GM23338 (cell line): ENCODE measurements around the gene PRAMEF1.

Experiments used
- CREB1 ChIP-seq: fragments of 250-450 bp; sonication (Bioruptor Pico); IDR thresholded peaks from 2 replicates; pipeline ENCODE4 v1.5.0; 2020; ENCODE audit warnings: low read depth, mild to moderate bottlenecking, moderate library complexity
- EZH2 ChIP-seq: fragments of 200-600 bp; sonication (generic); IDR thresholded peaks from one replicate; pipeline ENCODE4 v1.8.0; 2017; ENCODE audit warnings: antibody characterized with exemption, mild to moderate bottlenecking, low read depth; ENCODE audit not compliant: unreplicated experiment
- EZH2phosphoT487 ChIP-seq: fragments of 200-600 bp; sonication (generic); IDR thresholded peaks from one replicate; pipeline ENCODE4 v1.8.1; 2018; ENCODE audit warnings: antibody characterized with exemption; ENCODE audit not compliant: unreplicated experiment
- JUNB ChIP-seq: IDR thresholded peaks from one replicate; pipeline ENCODE4 v1.6.1; 2016; ENCODE audit warnings: antibody characterized with exemption; ENCODE audit not compliant: unreplicated experiment
- POLR2AphosphoS5 ChIP-seq: IDR thresholded peaks from 2 replicates; pipeline ENCODE4 v1.6.1; 2016; ENCODE audit warnings: antibody characterized with exemption, low read depth
- ZNF114 ChIP-seq: fragments of 250-450 bp; sonication (Bioruptor Pico); IDR thresholded peaks from 2 replicates; pipeline ENCODE4 v1.5.0; 2020; ENCODE audit warnings: mild to moderate bottlenecking, moderate library complexity
- ZNF331 ChIP-seq: fragments of 250-450 bp; sonication (Bioruptor Pico); IDR thresholded peaks from 2 replicates; pipeline ENCODE4 v1.5.0; 2020; ENCODE audit warnings: low read depth, mild to moderate bottlenecking, moderate library complexity
- TF ChIP-seq, protein P1 (sequence below), 2 experiments: fragments of 200-600 bp in 1 of 2; sonication (generic) in 1 of 2; conservative IDR thresholded peaks; 2 replicates each; pipeline versions ENCODE4 v1.5.1 to v1.6.1; 2016 to 2017; ENCODE audit warnings: antibody characterized with exemption in 2 of 2, low read depth in 2 of 2, mild to moderate bottlenecking in 2 of 2, moderate library complexity in 1 of 2
- TF ChIP-seq, protein P2 (sequence below): IDR thresholded peaks from 2 replicates; pipeline ENCODE4 v1.6.1; 2016; ENCODE audit warnings: antibody characterized with exemption
- TF ChIP-seq, protein P3 (sequence below): IDR thresholded peaks from one replicate; pipeline ENCODE4 v1.6.1; 2018; ENCODE audit warnings: antibody characterized with exemption; ENCODE audit not compliant: unreplicated experiment
- TF ChIP-seq, protein P4 (sequence below): fragments of 250-450 bp; sonication (Bioruptor Pico); IDR thresholded peaks from 2 replicates; pipeline ENCODE4 v1.5.0; 2020; ENCODE audit warnings: mild to moderate bottlenecking, moderate library complexity

DNA sequence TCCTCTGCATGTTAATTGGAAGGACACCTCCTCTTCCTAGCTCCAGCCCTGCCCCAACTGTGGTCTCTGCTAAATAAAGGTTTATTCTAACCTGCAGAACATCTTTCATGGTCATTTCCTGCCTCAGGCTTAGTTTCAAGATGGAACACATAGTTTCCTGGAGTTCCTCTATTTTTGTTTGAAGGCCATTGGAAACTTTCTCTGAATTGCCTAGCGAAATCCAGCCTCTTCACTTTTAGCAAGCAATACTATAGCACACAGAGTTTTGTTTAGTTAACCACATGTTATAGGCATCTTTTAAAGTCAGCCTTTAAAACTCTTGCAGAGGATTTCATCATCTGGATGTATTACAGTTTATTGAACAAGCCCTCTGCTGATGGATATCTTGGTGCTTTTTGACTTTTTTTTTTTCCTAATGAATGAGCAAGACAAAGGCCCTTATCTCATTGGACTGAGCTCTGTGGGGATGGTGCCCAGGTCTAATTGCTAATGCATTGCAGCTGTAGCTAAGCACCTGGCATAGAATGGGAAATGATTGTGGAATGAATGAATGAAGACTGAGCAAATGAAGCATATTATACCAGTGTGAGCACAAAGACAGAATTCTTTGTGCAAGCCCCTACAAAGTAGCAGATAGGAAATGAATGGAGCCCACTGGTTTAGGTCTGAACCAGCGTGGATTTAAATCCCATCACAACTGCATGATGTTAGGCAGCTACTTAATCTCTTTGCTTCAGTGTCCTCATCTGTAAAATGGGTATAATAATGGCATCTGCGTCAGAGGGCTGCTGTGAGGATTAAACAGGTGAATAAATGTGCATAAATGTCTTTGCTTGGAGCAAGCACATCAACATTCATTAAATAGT is 45.8 kb upstream of the PRAMEF1 start:
- TF ChIP-seq, protein P1, sequence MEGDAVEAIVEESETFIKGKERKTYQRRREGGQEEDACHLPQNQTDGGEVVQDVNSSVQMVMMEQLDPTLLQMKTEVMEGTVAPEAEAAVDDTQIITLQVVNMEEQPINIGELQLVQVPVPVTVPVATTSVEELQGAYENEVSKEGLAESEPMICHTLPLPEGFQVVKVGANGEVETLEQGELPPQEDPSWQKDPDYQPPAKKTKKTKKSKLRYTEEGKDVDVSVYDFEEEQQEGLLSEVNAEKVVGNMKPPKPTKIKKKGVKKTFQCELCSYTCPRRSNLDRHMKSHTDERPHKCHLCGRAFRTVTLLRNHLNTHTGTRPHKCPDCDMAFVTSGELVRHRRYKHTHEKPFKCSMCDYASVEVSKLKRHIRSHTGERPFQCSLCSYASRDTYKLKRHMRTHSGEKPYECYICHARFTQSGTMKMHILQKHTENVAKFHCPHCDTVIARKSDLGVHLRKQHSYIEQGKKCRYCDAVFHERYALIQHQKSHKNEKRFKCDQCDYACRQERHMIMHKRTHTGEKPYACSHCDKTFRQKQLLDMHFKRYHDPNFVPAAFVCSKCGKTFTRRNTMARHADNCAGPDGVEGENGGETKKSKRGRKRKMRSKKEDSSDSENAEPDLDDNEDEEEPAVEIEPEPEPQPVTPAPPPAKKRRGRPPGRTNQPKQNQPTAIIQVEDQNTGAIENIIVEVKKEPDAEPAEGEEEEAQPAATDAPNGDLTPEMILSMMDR (conservative IDR thresholded peaks at IDR 0.05; ENCODE audit: low read depth in 2 of 2): no peak
- TF ChIP-seq JUNB: no peak
- TF ChIP-seq, protein P2, sequence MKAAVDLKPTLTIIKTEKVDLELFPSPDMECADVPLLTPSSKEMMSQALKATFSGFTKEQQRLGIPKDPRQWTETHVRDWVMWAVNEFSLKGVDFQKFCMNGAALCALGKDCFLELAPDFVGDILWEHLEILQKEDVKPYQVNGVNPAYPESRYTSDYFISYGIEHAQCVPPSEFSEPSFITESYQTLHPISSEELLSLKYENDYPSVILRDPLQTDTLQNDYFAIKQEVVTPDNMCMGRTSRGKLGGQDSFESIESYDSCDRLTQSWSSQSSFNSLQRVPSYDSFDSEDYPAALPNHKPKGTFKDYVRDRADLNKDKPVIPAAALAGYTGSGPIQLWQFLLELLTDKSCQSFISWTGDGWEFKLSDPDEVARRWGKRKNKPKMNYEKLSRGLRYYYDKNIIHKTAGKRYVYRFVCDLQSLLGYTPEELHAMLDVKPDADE: no peak
- no peak for TF ChIP-seq POLR2AphosphoS5
- no peak for TF ChIP-seq EZH2
- TF ChIP-seq ZNF331: no peak
- no peak for TF ChIP-seq EZH2phosphoT487
- TF ChIP-seq, protein P3, sequence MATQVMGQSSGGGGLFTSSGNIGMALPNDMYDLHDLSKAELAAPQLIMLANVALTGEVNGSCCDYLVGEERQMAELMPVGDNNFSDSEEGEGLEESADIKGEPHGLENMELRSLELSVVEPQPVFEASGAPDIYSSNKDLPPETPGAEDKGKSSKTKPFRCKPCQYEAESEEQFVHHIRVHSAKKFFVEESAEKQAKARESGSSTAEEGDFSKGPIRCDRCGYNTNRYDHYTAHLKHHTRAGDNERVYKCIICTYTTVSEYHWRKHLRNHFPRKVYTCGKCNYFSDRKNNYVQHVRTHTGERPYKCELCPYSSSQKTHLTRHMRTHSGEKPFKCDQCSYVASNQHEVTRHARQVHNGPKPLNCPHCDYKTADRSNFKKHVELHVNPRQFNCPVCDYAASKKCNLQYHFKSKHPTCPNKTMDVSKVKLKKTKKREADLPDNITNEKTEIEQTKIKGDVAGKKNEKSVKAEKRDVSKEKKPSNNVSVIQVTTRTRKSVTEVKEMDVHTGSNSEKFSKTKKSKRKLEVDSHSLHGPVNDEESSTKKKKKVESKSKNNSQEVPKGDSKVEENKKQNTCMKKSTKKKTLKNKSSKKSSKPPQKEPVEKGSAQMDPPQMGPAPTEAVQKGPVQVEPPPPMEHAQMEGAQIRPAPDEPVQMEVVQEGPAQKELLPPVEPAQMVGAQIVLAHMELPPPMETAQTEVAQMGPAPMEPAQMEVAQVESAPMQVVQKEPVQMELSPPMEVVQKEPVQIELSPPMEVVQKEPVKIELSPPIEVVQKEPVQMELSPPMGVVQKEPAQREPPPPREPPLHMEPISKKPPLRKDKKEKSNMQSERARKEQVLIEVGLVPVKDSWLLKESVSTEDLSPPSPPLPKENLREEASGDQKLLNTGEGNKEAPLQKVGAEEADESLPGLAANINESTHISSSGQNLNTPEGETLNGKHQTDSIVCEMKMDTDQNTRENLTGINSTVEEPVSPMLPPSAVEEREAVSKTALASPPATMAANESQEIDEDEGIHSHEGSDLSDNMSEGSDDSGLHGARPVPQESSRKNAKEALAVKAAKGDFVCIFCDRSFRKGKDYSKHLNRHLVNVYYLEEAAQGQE: no peak
- no peak for TF ChIP-seq ZNF114 (CRISPR knock-in tag)
- TF ChIP-seq CREB1 (CRISPR knock-in tag): no peak
- TF ChIP-seq, protein P4, sequence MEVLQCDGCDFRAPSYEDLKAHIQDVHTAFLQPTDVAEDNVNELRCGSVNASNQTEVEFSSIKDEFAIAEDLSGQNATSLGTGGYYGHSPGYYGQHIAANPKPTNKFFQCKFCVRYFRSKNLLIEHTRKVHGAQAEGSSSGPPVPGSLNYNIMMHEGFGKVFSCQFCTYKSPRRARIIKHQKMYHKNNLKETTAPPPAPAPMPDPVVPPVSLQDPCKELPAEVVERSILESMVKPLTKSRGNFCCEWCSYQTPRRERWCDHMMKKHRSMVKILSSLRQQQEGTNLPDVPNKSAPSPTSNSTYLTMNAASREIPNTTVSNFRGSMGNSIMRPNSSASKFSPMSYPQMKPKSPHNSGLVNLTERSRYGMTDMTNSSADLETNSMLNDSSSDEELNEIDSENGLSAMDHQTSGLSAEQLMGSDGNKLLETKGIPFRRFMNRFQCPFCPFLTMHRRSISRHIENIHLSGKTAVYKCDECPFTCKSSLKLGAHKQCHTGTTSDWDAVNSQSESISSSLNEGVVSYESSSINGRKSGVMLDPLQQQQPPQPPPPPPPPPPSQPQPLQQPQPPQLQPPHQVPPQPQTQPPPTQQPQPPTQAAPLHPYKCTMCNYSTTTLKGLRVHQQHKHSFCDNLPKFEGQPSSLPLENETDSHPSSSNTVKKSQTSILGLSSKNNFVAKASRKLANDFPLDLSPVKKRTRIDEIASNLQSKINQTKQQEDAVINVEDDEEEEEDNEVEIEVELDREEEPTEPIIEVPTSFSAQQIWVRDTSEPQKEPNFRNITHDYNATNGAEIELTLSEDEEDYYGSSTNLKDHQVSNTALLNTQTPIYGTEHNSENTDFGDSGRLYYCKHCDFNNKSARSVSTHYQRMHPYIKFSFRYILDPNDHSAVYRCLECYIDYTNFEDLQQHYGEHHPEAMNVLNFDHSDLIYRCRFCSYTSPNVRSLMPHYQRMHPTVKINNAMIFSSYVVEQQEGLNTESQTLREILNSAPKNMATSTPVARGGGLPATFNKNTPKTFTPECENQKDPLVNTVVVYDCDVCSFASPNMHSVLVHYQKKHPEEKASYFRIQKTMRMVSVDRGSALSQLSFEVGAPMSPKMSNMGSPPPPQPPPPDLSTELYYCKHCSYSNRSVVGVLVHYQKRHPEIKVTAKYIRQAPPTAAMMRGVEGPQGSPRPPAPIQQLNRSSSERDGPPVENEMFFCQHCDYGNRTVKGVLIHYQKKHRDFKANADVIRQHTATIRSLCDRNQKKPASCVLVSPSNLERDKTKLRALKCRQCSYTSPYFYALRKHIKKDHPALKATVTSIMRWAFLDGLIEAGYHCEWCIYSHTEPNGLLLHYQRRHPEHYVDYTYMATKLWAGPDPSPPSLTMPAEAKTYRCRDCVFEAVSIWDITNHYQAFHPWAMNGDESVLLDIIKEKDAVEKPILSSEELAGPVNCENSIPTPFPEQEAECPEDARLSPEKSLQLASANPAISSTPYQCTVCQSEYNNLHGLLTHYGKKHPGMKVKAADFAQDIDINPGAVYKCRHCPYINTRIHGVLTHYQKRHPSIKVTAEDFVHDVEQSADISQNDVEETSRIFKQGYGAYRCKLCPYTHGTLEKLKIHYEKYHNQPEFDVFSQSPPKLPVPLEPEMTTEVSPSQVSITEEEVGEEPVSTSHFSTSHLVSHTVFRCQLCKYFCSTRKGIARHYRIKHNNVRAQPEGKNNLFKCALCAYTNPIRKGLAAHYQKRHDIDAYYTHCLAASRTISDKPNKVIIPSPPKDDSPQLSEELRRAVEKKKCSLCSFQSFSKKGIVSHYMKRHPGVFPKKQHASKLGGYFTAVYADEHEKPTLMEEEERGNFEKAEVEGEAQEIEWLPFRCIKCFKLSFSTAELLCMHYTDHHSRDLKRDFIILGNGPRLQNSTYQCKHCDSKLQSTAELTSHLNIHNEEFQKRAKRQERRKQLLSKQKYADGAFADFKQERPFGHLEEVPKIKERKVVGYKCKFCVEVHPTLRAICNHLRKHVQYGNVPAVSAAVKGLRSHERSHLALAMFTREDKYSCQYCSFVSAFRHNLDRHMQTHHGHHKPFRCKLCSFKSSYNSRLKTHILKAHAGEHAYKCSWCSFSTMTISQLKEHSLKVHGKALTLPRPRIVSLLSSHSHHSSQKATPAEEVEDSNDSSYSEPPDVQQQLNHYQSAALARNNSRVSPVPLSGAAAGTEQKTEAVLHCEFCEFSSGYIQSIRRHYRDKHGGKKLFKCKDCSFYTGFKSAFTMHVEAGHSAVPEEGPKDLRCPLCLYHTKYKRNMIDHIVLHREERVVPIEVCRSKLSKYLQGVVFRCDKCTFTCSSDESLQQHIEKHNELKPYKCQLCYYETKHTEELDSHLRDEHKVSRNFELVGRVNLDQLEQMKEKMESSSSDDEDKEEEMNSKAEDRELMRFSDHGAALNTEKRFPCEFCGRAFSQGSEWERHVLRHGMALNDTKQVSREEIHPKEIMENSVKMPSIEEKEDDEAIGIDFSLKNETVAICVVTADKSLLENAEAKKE: no peak
